Liver (tissue), 9 donors: ENCODE results near the gene NSFL1C. TPM values are rescaled to one million over a fixed set of nuclear protein-coding genes. Genes with fewer than 3 reads are reported as not detected.

Source experiments
- DNase-seq: peaks from one replicate; pipeline ENCODE4 v3.0.0-alpha.2; 2017; ENCODE audit warnings: low spot score
- H3K27ac ChIP-seq, 2 donors: one replicate each; pipeline ENCODE4 v1.7.0; 2013; ENCODE audit warnings: inconsistent platforms in 2 of 2, low read length in 2 of 2, control low read depth in 1 of 2, low read depth in 1 of 2, mild to moderate bottlenecking in 1 of 2
- H3K27me3 ChIP-seq, 4 donors: one replicate each; pipeline versions ENCODE4 v1.6.1 to v1.7.0; 2013; ENCODE audit warnings: low read length in 3 of 4, inconsistent platforms in 1 of 4, mild to moderate bottlenecking in 1 of 4, moderate library complexity in 1 of 4; ENCODE audit not compliant: control insufficient read depth in 4 of 4, insufficient read depth in 4 of 4
- H3K36me3 ChIP-seq, 4 donors: one replicate each; pipeline versions ENCODE4 v1.6.1 to v1.7.0; 2013; ENCODE audit warnings: low read length in 3 of 4, mild to moderate bottlenecking in 3 of 4, low read depth in 1 of 4, moderate library complexity in 1 of 4; ENCODE audit not compliant: control insufficient read depth in 4 of 4, insufficient read depth in 3 of 4
- H3K4me1 ChIP-seq, 4 donors: one replicate each; pipeline versions ENCODE4 v1.6.1 to v1.7.0; 2013; ENCODE audit warnings: low read length in 3 of 4, mild to moderate bottlenecking in 3 of 4, moderate library complexity in 1 of 4; ENCODE audit not compliant: control insufficient read depth in 4 of 4, insufficient read depth in 4 of 4
- H3K4me3 ChIP-seq, 3 donors: one replicate each; pipeline versions ENCODE4 v1.6.1 to v1.7.0; 2013; ENCODE audit warnings: low read length in 3 of 3, control low read depth in 1 of 3, low read depth in 1 of 3, mild to moderate bottlenecking in 1 of 3
- H3K9ac ChIP-seq, 2 donors: one replicate each; pipeline ENCODE4 v1.7.0; 2013; ENCODE audit warnings: low read length in 2 of 2, mild to moderate bottlenecking in 2 of 2, moderate library complexity in 2 of 2, control low read depth in 1 of 2, low read depth in 1 of 2
- H3K9me3 ChIP-seq, 4 donors: one replicate each; pipeline versions ENCODE4 v1.6.1 to v1.7.0; 2013; ENCODE audit warnings: low read length in 3 of 4; ENCODE audit not compliant: control insufficient read depth in 4 of 4
- EGR1 ChIP-seq, 2 donors: IDR thresholded peaks; 2 replicates each; pipeline ENCODE4 v1.6.1; 2016 to 2018; ENCODE audit warnings: antibody characterized with exemption in 2 of 2, low read depth in 2 of 2
- FOXA1 ChIP-seq: IDR thresholded peaks from 2 replicates; pipeline ENCODE4 v1.6.1; 2016; ENCODE audit warnings: antibody characterized with exemption
- FOXA2 ChIP-seq: IDR thresholded peaks from 2 replicates; pipeline ENCODE4 v1.6.1; 2016; ENCODE audit warnings: antibody characterized with exemption
- GABPA ChIP-seq, 2 donors: IDR thresholded peaks in 1 of 2; conservative IDR thresholded peaks in 1 of 2; 2 replicates each; pipeline ENCODE4 v1.6.1; 2016; ENCODE audit warnings: antibody characterized with exemption in 2 of 2, mild to moderate bottlenecking in 1 of 2, moderate library complexity in 1 of 2
- HNF4A ChIP-seq, 2 donors: conservative IDR thresholded peaks; 2 replicates each; pipeline ENCODE4 v1.6.1; 2016; ENCODE audit warnings: antibody characterized with exemption in 2 of 2, mild to moderate bottlenecking in 2 of 2
- HNF4G ChIP-seq: IDR thresholded peaks from 2 replicates; pipeline ENCODE4 v1.6.1; 2016; ENCODE audit warnings: antibody characterized with exemption
- JUND ChIP-seq, 2 donors: IDR thresholded peaks; 2 replicates each; pipeline ENCODE4 v1.6.1; 2016; ENCODE audit warnings: antibody characterized with exemption in 2 of 2
- NR2F2 ChIP-seq: IDR thresholded peaks from 2 replicates; pipeline ENCODE4 v1.6.1; 2016; ENCODE audit warnings: antibody characterized with exemption
- RAD21 ChIP-seq, 2 donors: IDR thresholded peaks; 2 replicates each; pipeline ENCODE4 v1.6.1; 2016; ENCODE audit warnings: antibody characterized with exemption in 2 of 2, mild to moderate bottlenecking in 2 of 2
- RXRA ChIP-seq, 2 donors: IDR thresholded peaks; 2 replicates each; pipeline ENCODE4 v1.6.1; 2017 to 2018; ENCODE audit warnings: antibody characterized with exemption in 2 of 2, mild to moderate bottlenecking in 1 of 2
- SP1 ChIP-seq: IDR thresholded peaks from 2 replicates; pipeline ENCODE4 v1.6.1; 2018; ENCODE audit warnings: antibody characterized with exemption, mild to moderate bottlenecking
- TAF1 ChIP-seq: conservative IDR thresholded peaks from 2 replicates; pipeline ENCODE4 v1.6.1; 2016; ENCODE audit warnings: antibody characterized with exemption, mild to moderate bottlenecking
- YY1 ChIP-seq: IDR thresholded peaks from 2 replicates; pipeline ENCODE4 v1.6.1; 2016; ENCODE audit warnings: antibody characterized with exemption, mild to moderate bottlenecking
- ZBTB33 ChIP-seq: IDR thresholded peaks from 2 replicates; pipeline ENCODE4 v1.6.1; 2016; ENCODE audit warnings: antibody characterized with exemption
- WGBS: extraction: QIAGEN DNeasy Blood & Tissue Kit; methylation state at CpG from one replicate; pipeline ENCODE4 v1.1.7; 2013; 5-methylcytosine and 5-hydroxymethylcytosine counted together
- polyA plus RNA-seq, 2 donors: library from polyadenylated mRNA; stranded (reverse) in 1 of 2; unstranded in 1 of 2; fragments of 200-250 nt in 1 of 2; fragments of >200 nt in 1 of 2; fragmentation: Nextera tagmentation in 1 of 2; extraction: Ambion mirVana in 1 of 2; gene quantifications; one replicate each; pipeline versions ENCODE4 v1.2.1 to v1.2.3, GENCODE V29; 2013 to 2015
- total RNA-seq, 2 donors: library from RNA; depleted of rRNA; stranded (reverse); fragments of >200 nt; gene quantifications; one replicate each; pipeline ENCODE4 v1.2.3, GENCODE V29; 2014
- TF ChIP-seq, protein P1 (sequence below): IDR thresholded peaks from 2 replicates; pipeline ENCODE4 v1.6.1; 2016; ENCODE audit warnings: antibody characterized with exemption, mild to moderate bottlenecking
- TF ChIP-seq, protein P2 (sequence below): IDR thresholded peaks from 2 replicates; pipeline ENCODE4 v1.6.1; 2016; ENCODE audit warnings: antibody characterized with exemption
- TF ChIP-seq, protein P3 (sequence below): fragments of 150-350 bp; IDR thresholded peaks from 2 replicates; pipeline ENCODE4 v1.5.1; 2017; ENCODE audit warnings: improper control_type of control experiment, low read depth, low read length; ENCODE audit not compliant: missing input control
- TF ChIP-seq, protein P4 (sequence below): IDR thresholded peaks from 2 replicates; pipeline ENCODE4 v1.6.1; 2016; ENCODE audit warnings: antibody characterized with exemption
- donor health status: healthy.
- donor health status: healthy.
- donor health status: healthy.
- donor health status: healthy.
- donor health status: healthy.

NSFL1C gene
- total and polyA plus RNA-seq, 4 donors, result 13.7 to 49.0 (median 34.7) TPM

GRCh38 chr20:1397710-1398109 lies 68.9 kb downstream of the NSFL1C start:
- no peak for DNase-seq
- no peaks in the 10 kb centered on the region for H3K36me3 ChIP-seq
- WGBS, result 83% methylated on average over 4 of the region's 4 CpGs
- H3K9me3 ChIP-seq, result no peaks in the 10 kb centered on the region
- no peak overlapping the region for H3K27ac ChIP-seq
- TF ChIP-seq, protein P1, sequence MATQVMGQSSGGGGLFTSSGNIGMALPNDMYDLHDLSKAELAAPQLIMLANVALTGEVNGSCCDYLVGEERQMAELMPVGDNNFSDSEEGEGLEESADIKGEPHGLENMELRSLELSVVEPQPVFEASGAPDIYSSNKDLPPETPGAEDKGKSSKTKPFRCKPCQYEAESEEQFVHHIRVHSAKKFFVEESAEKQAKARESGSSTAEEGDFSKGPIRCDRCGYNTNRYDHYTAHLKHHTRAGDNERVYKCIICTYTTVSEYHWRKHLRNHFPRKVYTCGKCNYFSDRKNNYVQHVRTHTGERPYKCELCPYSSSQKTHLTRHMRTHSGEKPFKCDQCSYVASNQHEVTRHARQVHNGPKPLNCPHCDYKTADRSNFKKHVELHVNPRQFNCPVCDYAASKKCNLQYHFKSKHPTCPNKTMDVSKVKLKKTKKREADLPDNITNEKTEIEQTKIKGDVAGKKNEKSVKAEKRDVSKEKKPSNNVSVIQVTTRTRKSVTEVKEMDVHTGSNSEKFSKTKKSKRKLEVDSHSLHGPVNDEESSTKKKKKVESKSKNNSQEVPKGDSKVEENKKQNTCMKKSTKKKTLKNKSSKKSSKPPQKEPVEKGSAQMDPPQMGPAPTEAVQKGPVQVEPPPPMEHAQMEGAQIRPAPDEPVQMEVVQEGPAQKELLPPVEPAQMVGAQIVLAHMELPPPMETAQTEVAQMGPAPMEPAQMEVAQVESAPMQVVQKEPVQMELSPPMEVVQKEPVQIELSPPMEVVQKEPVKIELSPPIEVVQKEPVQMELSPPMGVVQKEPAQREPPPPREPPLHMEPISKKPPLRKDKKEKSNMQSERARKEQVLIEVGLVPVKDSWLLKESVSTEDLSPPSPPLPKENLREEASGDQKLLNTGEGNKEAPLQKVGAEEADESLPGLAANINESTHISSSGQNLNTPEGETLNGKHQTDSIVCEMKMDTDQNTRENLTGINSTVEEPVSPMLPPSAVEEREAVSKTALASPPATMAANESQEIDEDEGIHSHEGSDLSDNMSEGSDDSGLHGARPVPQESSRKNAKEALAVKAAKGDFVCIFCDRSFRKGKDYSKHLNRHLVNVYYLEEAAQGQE, result peak; percentile 22
- no peak for TF ChIP-seq FOXA2
- TF ChIP-seq GABPA (IDR thresholded peaks at IDR 0.05 in 1 of 2, conservative IDR thresholded peaks at IDR 0.05 in 1 of 2), result no peak
- TF ChIP-seq, protein P2, sequence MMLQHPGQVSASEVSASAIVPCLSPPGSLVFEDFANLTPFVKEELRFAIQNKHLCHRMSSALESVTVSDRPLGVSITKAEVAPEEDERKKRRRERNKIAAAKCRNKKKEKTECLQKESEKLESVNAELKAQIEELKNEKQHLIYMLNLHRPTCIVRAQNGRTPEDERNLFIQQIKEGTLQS, result no peak
- TF ChIP-seq RXRA (IDR thresholded peaks at IDR 0.05), result no peak
- no peak for TF ChIP-seq TAF1
- no peak for TF ChIP-seq JUND (IDR thresholded peaks at IDR 0.05)
- TF ChIP-seq, protein P3, sequence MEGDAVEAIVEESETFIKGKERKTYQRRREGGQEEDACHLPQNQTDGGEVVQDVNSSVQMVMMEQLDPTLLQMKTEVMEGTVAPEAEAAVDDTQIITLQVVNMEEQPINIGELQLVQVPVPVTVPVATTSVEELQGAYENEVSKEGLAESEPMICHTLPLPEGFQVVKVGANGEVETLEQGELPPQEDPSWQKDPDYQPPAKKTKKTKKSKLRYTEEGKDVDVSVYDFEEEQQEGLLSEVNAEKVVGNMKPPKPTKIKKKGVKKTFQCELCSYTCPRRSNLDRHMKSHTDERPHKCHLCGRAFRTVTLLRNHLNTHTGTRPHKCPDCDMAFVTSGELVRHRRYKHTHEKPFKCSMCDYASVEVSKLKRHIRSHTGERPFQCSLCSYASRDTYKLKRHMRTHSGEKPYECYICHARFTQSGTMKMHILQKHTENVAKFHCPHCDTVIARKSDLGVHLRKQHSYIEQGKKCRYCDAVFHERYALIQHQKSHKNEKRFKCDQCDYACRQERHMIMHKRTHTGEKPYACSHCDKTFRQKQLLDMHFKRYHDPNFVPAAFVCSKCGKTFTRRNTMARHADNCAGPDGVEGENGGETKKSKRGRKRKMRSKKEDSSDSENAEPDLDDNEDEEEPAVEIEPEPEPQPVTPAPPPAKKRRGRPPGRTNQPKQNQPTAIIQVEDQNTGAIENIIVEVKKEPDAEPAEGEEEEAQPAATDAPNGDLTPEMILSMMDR, result peak; percentile 14
- no peak for TF ChIP-seq FOXA1
- no peak for TF ChIP-seq YY1
- no peak for TF ChIP-seq NR2F2
- TF ChIP-seq, protein P4, sequence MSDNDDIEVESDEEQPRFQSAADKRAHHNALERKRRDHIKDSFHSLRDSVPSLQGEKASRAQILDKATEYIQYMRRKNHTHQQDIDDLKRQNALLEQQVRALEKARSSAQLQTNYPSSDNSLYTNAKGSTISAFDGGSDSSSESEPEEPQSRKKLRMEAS, result no peak
- no peak for TF ChIP-seq EGR1 (IDR thresholded peaks at IDR 0.05; ENCODE audit: low read depth in 2 of 2)
- TF ChIP-seq SP1, result no peak
- TF ChIP-seq HNF4A (conservative IDR thresholded peaks at IDR 0.05), result no peak
- TF ChIP-seq RAD21 (IDR thresholded peaks at IDR 0.05), result peak; percentile 47 to 66
- no peak for TF ChIP-seq HNF4G
- TF ChIP-seq ZBTB33, result no peak
- no peak overlapping the region for H3K9ac ChIP-seq
- H3K4me1 ChIP-seq, result peaks cover 6 to 34% (median 21%) of the 10 kb centered on the region in 4 donors
- no peaks in the 10 kb centered on the region for H3K27me3 ChIP-seq
- no peak overlapping the region for H3K4me3 ChIP-seq
